Measurements from ENCODE around the gene NLK.

DNA sequence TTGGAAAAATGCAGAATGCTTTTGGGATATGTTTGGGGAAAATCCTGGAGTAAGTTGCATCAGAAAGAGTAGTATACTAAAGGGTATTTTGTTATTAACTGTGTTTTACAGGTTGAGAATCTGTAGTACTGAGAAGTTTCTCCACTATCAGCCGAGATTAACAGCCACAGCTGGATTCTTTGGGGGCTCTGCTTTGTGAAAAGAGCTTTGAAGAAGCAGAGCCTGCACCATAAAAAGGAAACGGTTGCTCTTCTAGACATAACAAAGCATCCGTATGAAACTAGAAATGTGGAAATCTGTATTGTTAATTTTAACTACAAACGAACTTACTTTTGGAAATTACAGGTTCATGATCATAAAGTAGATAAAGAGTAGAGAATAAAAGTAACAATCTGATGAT lies 5.3 kb downstream of the NLK start:
- TF ChIP-seq ZBTB21 (CRISPR knock-in tag; IDR thresholded peaks at IDR 0.05; ENCODE audit: borderline replicate concordance), result no peak
- no peak for TF ChIP-seq TP53 (CRISPR knock-in tag; IDR thresholded peaks at IDR 0.05)
- TF ChIP-seq, protein P1, sequence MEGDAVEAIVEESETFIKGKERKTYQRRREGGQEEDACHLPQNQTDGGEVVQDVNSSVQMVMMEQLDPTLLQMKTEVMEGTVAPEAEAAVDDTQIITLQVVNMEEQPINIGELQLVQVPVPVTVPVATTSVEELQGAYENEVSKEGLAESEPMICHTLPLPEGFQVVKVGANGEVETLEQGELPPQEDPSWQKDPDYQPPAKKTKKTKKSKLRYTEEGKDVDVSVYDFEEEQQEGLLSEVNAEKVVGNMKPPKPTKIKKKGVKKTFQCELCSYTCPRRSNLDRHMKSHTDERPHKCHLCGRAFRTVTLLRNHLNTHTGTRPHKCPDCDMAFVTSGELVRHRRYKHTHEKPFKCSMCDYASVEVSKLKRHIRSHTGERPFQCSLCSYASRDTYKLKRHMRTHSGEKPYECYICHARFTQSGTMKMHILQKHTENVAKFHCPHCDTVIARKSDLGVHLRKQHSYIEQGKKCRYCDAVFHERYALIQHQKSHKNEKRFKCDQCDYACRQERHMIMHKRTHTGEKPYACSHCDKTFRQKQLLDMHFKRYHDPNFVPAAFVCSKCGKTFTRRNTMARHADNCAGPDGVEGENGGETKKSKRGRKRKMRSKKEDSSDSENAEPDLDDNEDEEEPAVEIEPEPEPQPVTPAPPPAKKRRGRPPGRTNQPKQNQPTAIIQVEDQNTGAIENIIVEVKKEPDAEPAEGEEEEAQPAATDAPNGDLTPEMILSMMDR (IDR thresholded peaks at IDR 0.05), result no peak
- TF ChIP-seq, protein P2, sequence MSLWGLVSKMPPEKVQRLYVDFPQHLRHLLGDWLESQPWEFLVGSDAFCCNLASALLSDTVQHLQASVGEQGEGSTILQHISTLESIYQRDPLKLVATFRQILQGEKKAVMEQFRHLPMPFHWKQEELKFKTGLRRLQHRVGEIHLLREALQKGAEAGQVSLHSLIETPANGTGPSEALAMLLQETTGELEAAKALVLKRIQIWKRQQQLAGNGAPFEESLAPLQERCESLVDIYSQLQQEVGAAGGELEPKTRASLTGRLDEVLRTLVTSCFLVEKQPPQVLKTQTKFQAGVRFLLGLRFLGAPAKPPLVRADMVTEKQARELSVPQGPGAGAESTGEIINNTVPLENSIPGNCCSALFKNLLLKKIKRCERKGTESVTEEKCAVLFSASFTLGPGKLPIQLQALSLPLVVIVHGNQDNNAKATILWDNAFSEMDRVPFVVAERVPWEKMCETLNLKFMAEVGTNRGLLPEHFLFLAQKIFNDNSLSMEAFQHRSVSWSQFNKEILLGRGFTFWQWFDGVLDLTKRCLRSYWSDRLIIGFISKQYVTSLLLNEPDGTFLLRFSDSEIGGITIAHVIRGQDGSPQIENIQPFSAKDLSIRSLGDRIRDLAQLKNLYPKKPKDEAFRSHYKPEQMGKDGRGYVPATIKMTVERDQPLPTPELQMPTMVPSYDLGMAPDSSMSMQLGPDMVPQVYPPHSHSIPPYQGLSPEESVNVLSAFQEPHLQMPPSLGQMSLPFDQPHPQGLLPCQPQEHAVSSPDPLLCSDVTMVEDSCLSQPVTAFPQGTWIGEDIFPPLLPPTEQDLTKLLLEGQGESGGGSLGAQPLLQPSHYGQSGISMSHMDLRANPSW (CRISPR knock-in tag; conservative IDR thresholded peaks at IDR 0.05; ENCODE audit: low read depth), result no peak
- no peak for TF ChIP-seq ETV6 (CRISPR knock-in tag; IDR thresholded peaks at IDR 0.05)
- TF ChIP-seq NR2C2 (CRISPR knock-in tag; IDR thresholded peaks at IDR 0.05), result no peak
- TF ChIP-seq, protein P3, sequence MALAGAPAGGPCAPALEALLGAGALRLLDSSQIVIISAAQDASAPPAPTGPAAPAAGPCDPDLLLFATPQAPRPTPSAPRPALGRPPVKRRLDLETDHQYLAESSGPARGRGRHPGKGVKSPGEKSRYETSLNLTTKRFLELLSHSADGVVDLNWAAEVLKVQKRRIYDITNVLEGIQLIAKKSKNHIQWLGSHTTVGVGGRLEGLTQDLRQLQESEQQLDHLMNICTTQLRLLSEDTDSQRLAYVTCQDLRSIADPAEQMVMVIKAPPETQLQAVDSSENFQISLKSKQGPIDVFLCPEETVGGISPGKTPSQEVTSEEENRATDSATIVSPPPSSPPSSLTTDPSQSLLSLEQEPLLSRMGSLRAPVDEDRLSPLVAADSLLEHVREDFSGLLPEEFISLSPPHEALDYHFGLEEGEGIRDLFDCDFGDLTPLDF (CRISPR knock-in tag; IDR thresholded peaks at IDR 0.05), result no peak
- no peak for TF ChIP-seq FOXK1 (CRISPR knock-in tag; IDR thresholded peaks at IDR 0.05)
- TF ChIP-seq, protein P4, sequence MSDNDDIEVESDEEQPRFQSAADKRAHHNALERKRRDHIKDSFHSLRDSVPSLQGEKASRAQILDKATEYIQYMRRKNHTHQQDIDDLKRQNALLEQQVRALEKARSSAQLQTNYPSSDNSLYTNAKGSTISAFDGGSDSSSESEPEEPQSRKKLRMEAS (CRISPR knock-in tag; IDR thresholded peaks at IDR 0.05), result no peak
- no peak for TF ChIP-seq ZNF263 (CRISPR knock-in tag; IDR thresholded peaks at IDR 0.05; ENCODE audit: low read depth)
- TF ChIP-seq, protein P5, sequence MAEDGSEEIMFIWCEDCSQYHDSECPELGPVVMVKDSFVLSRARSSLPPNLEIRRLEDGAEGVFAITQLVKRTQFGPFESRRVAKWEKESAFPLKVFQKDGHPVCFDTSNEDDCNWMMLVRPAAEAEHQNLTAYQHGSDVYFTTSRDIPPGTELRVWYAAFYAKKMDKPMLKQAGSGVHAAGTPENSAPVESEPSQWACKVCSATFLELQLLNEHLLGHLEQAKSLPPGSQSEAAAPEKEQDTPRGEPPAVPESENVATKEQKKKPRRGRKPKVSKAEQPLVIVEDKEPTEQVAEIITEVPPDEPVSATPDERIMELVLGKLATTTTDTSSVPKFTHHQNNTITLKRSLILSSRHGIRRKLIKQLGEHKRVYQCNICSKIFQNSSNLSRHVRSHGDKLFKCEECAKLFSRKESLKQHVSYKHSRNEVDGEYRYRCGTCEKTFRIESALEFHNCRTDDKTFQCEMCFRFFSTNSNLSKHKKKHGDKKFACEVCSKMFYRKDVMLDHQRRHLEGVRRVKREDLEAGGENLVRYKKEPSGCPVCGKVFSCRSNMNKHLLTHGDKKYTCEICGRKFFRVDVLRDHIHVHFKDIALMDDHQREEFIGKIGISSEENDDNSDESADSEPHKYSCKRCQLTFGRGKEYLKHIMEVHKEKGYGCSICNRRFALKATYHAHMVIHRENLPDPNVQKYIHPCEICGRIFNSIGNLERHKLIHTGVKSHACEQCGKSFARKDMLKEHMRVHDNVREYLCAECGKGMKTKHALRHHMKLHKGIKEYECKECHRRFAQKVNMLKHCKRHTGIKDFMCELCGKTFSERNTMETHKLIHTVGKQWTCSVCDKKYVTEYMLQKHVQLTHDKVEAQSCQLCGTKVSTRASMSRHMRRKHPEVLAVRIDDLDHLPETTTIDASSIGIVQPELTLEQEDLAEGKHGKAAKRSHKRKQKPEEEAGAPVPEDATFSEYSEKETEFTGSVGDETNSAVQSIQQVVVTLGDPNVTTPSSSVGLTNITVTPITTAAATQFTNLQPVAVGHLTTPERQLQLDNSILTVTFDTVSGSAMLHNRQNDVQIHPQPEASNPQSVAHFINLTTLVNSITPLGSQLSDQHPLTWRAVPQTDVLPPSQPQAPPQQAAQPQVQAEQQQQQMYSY (CRISPR knock-in tag; IDR thresholded peaks at IDR 0.05), result no peak
- TF ChIP-seq, protein P6, sequence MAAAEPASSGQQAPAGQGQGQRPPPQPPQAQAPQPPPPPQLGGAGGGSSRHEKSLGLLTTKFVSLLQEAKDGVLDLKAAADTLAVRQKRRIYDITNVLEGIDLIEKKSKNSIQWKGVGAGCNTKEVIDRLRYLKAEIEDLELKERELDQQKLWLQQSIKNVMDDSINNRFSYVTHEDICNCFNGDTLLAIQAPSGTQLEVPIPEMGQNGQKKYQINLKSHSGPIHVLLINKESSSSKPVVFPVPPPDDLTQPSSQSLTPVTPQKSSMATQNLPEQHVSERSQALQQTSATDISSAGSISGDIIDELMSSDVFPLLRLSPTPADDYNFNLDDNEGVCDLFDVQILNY (CRISPR knock-in tag; IDR thresholded peaks at IDR 0.05), result no peak
- no peak for TF ChIP-seq ZNF671 (CRISPR knock-in tag; IDR thresholded peaks at IDR 0.05)
- no peak for TF ChIP-seq TEAD4 (CRISPR knock-in tag; IDR thresholded peaks at IDR 0.05)
